GM19397 (cell line): ENCODE data around the gene IGF1R.

ENCODE experiments used
- ATAC-seq: cut with Tn5 transposase; IDR thresholded peaks from one replicate; pipeline ENCODE4 v1.9.1; 2021; ENCODE audit warnings: mild to moderate bottlenecking, moderate library complexity; ENCODE audit not compliant: unreplicated experiment

Gene IGF1R

GRCh38 chr15:98903377-98904018 is 255.2 kb downstream of the IGF1R start:
- ATAC-seq, result no peak

- ATAC-seq, result no peak
Observed at GRCh38 chr15:98904544-98904943, 256.2 kb downstream of the IGF1R start.

- ATAC-seq, result no peak
Observed at GRCh38 chr15:98905963-98906711, 257.8 kb downstream of the IGF1R start.

- no peak for ATAC-seq
Observed at GRCh38 chr15:98906712-98907083, 258.4 kb downstream of the IGF1R start.

- no peak for ATAC-seq
Observed at GRCh38 chr15:98907927-98908471, 259.7 kb downstream of the IGF1R start.

- no peak for ATAC-seq
Observed at GRCh38 chr15:98909968-98910885, 261.9 kb downstream of the IGF1R start.

GRCh38 chr15:98914626-98915025 is 266.3 kb downstream of the IGF1R start:
- no peak for ATAC-seq

GRCh38 chr15:98916826-98917225 is 268.5 kb downstream of the IGF1R start:
- no peak for ATAC-seq

GRCh38 chr15:98917417-98917816 is 269.1 kb downstream of the IGF1R start:
- ATAC-seq, result no peak

- ATAC-seq, result no peak
Observed at GRCh38 chr15:98920091-98920880, 271.9 kb downstream of the IGF1R start.

- ATAC-seq, result no peak
Observed at GRCh38 chr15:98923171-98923570, 274.8 kb downstream of the IGF1R start.

- no peak for ATAC-seq
Observed at GRCh38 chr15:98923579-98923978, 275.2 kb downstream of the IGF1R start.

GRCh38 chr15:98924401-98925049 is 276.2 kb downstream of the IGF1R start:
- no peak for ATAC-seq

- no peak for ATAC-seq
Observed at GRCh38 chr15:98926236-98926635, 277.9 kb downstream of the IGF1R start.

- no peak for ATAC-seq
Observed at GRCh38 chr15:98927022-98927421, 278.7 kb downstream of the IGF1R start.

- no peak for ATAC-seq
Observed at GRCh38 chr15:98927996-98928395, 279.7 kb downstream of the IGF1R start.

GRCh38 chr15:98930576-98930975 is 282.2 kb downstream of the IGF1R start:
- no peak for ATAC-seq

- no peak for ATAC-seq
Observed at GRCh38 chr15:98931004-98931403, 282.7 kb downstream of the IGF1R start.

GRCh38 chr15:98933406-98933805 is 285.1 kb downstream of the IGF1R start:
- ATAC-seq, result no peak

GRCh38 chr15:98935736-98936135 is 287.4 kb downstream of the IGF1R start:
- no peak for ATAC-seq
